H9 (cell line): ENCODE measurements around the gene BCAP29. TPM values are rescaled to one million over a fixed set of nuclear protein-coding genes. Genes with fewer than 3 reads are reported as not detected.

Experiments
- DNase-seq: peaks from one replicate; pipeline ENCODE4 v3.0.0-alpha.2; 2017
- H2AFZ ChIP-seq: one replicate; pipeline ENCODE4 v1.6.1; 2013; ENCODE audit warnings: mild to moderate bottlenecking, low read length, control low read depth, moderate library complexity
- H2AK5ac ChIP-seq: 2 replicates; pipeline ENCODE4 v1.6.1; 2013; ENCODE audit warnings: low read length, control low read depth, mixed read lengths; ENCODE audit not compliant: insufficient read length
- H2BK120ac ChIP-seq: one replicate; pipeline ENCODE4 v1.6.1; 2013; ENCODE audit warnings: low read depth, mild to moderate bottlenecking, low read length, control low read depth, inconsistent platforms; ENCODE audit not compliant: poor library complexity, severe bottlenecking
- H2BK12ac ChIP-seq: 2 replicates; pipeline ENCODE4 v1.6.1; 2013; ENCODE audit warnings: low read length, control low read depth, mixed read lengths, low read depth; ENCODE audit not compliant: insufficient read length
- H2BK15ac ChIP-seq: 2 replicates; pipeline ENCODE4 v1.6.1; 2013; ENCODE audit warnings: low read depth, low read length, control low read depth
- H2BK20ac ChIP-seq: one replicate; pipeline ENCODE4 v1.6.1; 2013; ENCODE audit warnings: low read depth, mild to moderate bottlenecking, low read length, control low read depth, inconsistent platforms; ENCODE audit not compliant: poor library complexity, severe bottlenecking
- H2BK5ac ChIP-seq: 2 replicates; pipeline ENCODE4 v1.6.1; 2013; ENCODE audit warnings: low read length, control low read depth, mixed read lengths; ENCODE audit not compliant: insufficient read length
- H3K14ac ChIP-seq: 2 replicates; pipeline ENCODE4 v1.6.1; 2013; ENCODE audit warnings: low read length, control low read depth; ENCODE audit not compliant: insufficient read depth
- H3K18ac ChIP-seq: 2 replicates; pipeline ENCODE4 v1.6.1; 2013; ENCODE audit warnings: low read depth, mild to moderate bottlenecking, mixed read lengths, low read length, control low read depth; ENCODE audit not compliant: insufficient read length
- H3K23ac ChIP-seq: 2 replicates; pipeline ENCODE4 v1.6.1; 2013; ENCODE audit warnings: low read length, control low read depth, mixed read lengths, low read depth; ENCODE audit not compliant: insufficient read length
- H3K23me2 ChIP-seq: 2 replicates; pipeline ENCODE4 v1.6.1; 2013; ENCODE audit warnings: low read depth, mild to moderate bottlenecking, mixed read lengths, low read length, control low read depth; ENCODE audit not compliant: insufficient read length, poor library complexity, severe bottlenecking
- H3K27ac ChIP-seq: 2 replicates; pipeline ENCODE4 v1.5.1; 2013; ENCODE audit warnings: low read length, control low read depth, mixed read lengths, low read depth; ENCODE audit not compliant: insufficient read length
- H3K27me3 ChIP-seq: 2 replicates; pipeline ENCODE4 v1.6.1; 2013; ENCODE audit warnings: low read length, control low read depth, inconsistent platforms; ENCODE audit not compliant: insufficient read depth
- H3K4ac ChIP-seq: 2 replicates; pipeline ENCODE4 v1.6.1; 2013; ENCODE audit warnings: low read depth, mild to moderate bottlenecking, control low read depth, inconsistent platforms, low read length, moderate library complexity
- H3K4me1 ChIP-seq: 2 replicates; pipeline ENCODE4 v1.6.1; 2013; ENCODE audit warnings: low read length, control low read depth, inconsistent platforms; ENCODE audit not compliant: insufficient read depth
- H3K4me2 ChIP-seq: 2 replicates; pipeline ENCODE4 v1.6.1; 2013; ENCODE audit warnings: low read length, control low read depth, mixed read lengths; ENCODE audit not compliant: insufficient read length, insufficient read depth
- H3K56ac ChIP-seq: 2 replicates; pipeline ENCODE4 v1.6.1; 2013; ENCODE audit warnings: low read depth, mild to moderate bottlenecking, mixed read lengths, low read length, control low read depth; ENCODE audit not compliant: insufficient read length
- H3K79me1 ChIP-seq: 2 replicates; pipeline ENCODE4 v1.6.1; 2013; ENCODE audit warnings: low read depth, mild to moderate bottlenecking, moderate library complexity, low read length, control low read depth, inconsistent platforms; ENCODE audit not compliant: insufficient read depth, poor library complexity, severe bottlenecking
- H3K79me2 ChIP-seq: 2 replicates; pipeline ENCODE4 v1.6.1; 2013; ENCODE audit warnings: low read length, control low read depth, inconsistent platforms; ENCODE audit not compliant: insufficient read depth
- H3K9ac ChIP-seq: 2 replicates; pipeline ENCODE4 v1.6.1; 2013; ENCODE audit warnings: low read length, control low read depth, mixed read lengths; ENCODE audit not compliant: insufficient read length; ENCODE audit errors: extremely low read depth
- H3K9me3 ChIP-seq: one replicate; pipeline ENCODE4 v1.6.1; 2013; ENCODE audit warnings: low read depth, low read length, inconsistent platforms; ENCODE audit not compliant: control insufficient read depth
- H3T11ph ChIP-seq: one replicate; pipeline ENCODE4 v1.6.1; 2013; ENCODE audit warnings: mild to moderate bottlenecking, low read length, control low read depth, inconsistent platforms
- H4K20me1 ChIP-seq: one replicate; pipeline ENCODE4 v1.6.1; 2013; ENCODE audit not compliant: control insufficient read depth, insufficient read length, insufficient read depth
- H4K5ac ChIP-seq: 2 replicates; pipeline ENCODE4 v1.6.1; 2013; ENCODE audit warnings: low read depth, mild to moderate bottlenecking, mixed read lengths, low read length, control low read depth; ENCODE audit not compliant: insufficient read length
- H4K8ac ChIP-seq: replicated peaks from 2 replicates; pipeline ENCODE4 v1.6.1; 2013; ENCODE audit warnings: low read length, control low read depth, mixed read lengths, low read depth; ENCODE audit not compliant: insufficient read length
- H4K91ac ChIP-seq: 2 replicates; pipeline ENCODE4 v1.6.1; 2013; ENCODE audit warnings: low read depth, mild to moderate bottlenecking, moderate library complexity, mixed read lengths, low read length, control low read depth; ENCODE audit not compliant: insufficient read length
- H3K27ac Mint-ChIP-seq, 3 experiments: 2 replicates in 2 of 3; 3 replicates in 1 of 3; pipeline ENCODE4 v1.8.0; 2020 to 2021; ENCODE audit warnings: mixed read lengths in 3 of 3, mild to moderate bottlenecking in 1 of 3, moderate library complexity in 1 of 3
- H3K27me3 Mint-ChIP-seq: 2 replicates; pipeline ENCODE4 v1.8.0; 2021; ENCODE audit warnings: low read depth, mild to moderate bottlenecking, moderate library complexity, mixed read lengths
- H3K36me3 Mint-ChIP-seq, 3 experiments: 2 replicates in 2 of 3; 3 replicates in 1 of 3; pipeline ENCODE4 v1.8.0; 2020 to 2021; ENCODE audit warnings: low read depth in 3 of 3, mixed read lengths in 3 of 3; ENCODE audit not compliant: insufficient read depth in 1 of 3
- H3K4me1 Mint-ChIP-seq, 2 experiments: 2 replicates each; pipeline ENCODE4 v1.8.0; 2020; ENCODE audit warnings: mixed read lengths in 2 of 2
- H3K4me3 Mint-ChIP-seq, 2 experiments: 2 replicates in 1 of 2; 3 replicates in 1 of 2; pipeline ENCODE4 v1.8.0; 2020 to 2021; ENCODE audit warnings: mild to moderate bottlenecking in 2 of 2, mixed read lengths in 2 of 2, moderate library complexity in 1 of 2
- H3K9me3 Mint-ChIP-seq, 2 experiments: 2 replicates in 1 of 2; 3 replicates in 1 of 2; pipeline ENCODE4 v1.8.0; 2020; ENCODE audit warnings: mild to moderate bottlenecking in 2 of 2, mixed read lengths in 2 of 2, moderate library complexity in 1 of 2
- WGBS: extraction: QIAGEN DNeasy Blood & Tissue Kit; methylation state at CpG from one replicate; pipeline ENCODE4 v1.1.7; 2013; ENCODE audit warnings: missing lambda C conversion rate, low lambda C conversion rate, mixed read lengths; ENCODE audit not compliant: insufficient read length; ENCODE audit errors: extremely low coverage; 5-methylcytosine and 5-hydroxymethylcytosine counted together
- total RNA-seq: library from RNA; stranded (reverse); gene quantifications from 2 replicates; pipeline ENCODE4 v1.2.1, GENCODE V29; 2021
- TF ChIP-seq, protein P1 (sequence below): fragments of 200-600 bp; sonication (generic); conservative IDR thresholded peaks from 3 replicates; pipeline ENCODE4 v1.8.0; 2021; ENCODE audit warnings: antibody characterized with exemption, mild to moderate bottlenecking

The BCAP29 gene
- total RNA-seq, 1 experiment from 2014 or later = 30.6 TPM

GRCh38 chr7:107543338-107543993, 36.6 kb upstream of the BCAP29 start:
- H2BK15ac ChIP-seq = no peak overlapping the region
- no peak overlapping the region; the same call in 1 of the 2 replicates for H3K14ac ChIP-seq
- H3K18ac ChIP-seq = no peak overlapping the region
- H3K27ac ChIP-seq = no peak overlapping the region
- no peak overlapping the region for H4K8ac ChIP-seq
- no peak overlapping the region for H4K5ac ChIP-seq
- no peak overlapping the region for H2BK5ac ChIP-seq
- no peak overlapping the region for H3K56ac ChIP-seq
- H2BK12ac ChIP-seq = no peak overlapping the region
- Mint-ChIP-seq H3K27ac (peak overlapping the region in 2 of 3 experiments; percentile 42 to 55; a peak in 4 of 7 replicates), H3K4me1 (peaks cover under 1% of the 10 kb centered on the region in 2 experiments; a peak in 3 of 4 replicates), H3K36me3 (peaks cover 34 to 42% (median 37%) of the 10 kb centered on the region in 3 experiments), H3K27me3 (no peaks in the 10 kb centered on the region), H3K4me3 (no peak overlapping the region), H3K9me3 (peaks cover 9 to 14% of the 10 kb centered on the region in 2 experiments; a peak in 4 of 5 replicates)
- H3K4me1 ChIP-seq = no peaks in the 10 kb centered on the region
- H2AK5ac ChIP-seq = no peak overlapping the region
- no peaks in the 10 kb centered on the region for H3K23me2 ChIP-seq
- H2BK20ac ChIP-seq = no peak overlapping the region
- no peaks in the 10 kb centered on the region for H3K9me3 ChIP-seq
- H3K9ac ChIP-seq = no peak overlapping the region
- DNase-seq = no peak
- no peak overlapping the region for H3K23ac ChIP-seq
- no peaks in the 10 kb centered on the region for H4K20me1 ChIP-seq
- no peak overlapping the region for H3K4me2 ChIP-seq
- H3K27me3 ChIP-seq = no peaks in the 10 kb centered on the region
- H2AFZ ChIP-seq = no peak overlapping the region
- TF ChIP-seq, protein P1, sequence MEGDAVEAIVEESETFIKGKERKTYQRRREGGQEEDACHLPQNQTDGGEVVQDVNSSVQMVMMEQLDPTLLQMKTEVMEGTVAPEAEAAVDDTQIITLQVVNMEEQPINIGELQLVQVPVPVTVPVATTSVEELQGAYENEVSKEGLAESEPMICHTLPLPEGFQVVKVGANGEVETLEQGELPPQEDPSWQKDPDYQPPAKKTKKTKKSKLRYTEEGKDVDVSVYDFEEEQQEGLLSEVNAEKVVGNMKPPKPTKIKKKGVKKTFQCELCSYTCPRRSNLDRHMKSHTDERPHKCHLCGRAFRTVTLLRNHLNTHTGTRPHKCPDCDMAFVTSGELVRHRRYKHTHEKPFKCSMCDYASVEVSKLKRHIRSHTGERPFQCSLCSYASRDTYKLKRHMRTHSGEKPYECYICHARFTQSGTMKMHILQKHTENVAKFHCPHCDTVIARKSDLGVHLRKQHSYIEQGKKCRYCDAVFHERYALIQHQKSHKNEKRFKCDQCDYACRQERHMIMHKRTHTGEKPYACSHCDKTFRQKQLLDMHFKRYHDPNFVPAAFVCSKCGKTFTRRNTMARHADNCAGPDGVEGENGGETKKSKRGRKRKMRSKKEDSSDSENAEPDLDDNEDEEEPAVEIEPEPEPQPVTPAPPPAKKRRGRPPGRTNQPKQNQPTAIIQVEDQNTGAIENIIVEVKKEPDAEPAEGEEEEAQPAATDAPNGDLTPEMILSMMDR = no peak
- no peak overlapping the region for H3K4ac ChIP-seq
- H2BK120ac ChIP-seq = no peak overlapping the region
- no CpG with 5 or more reads among the region's 5 CpGs for WGBS
- H3K79me1 ChIP-seq = peaks cover 9% of the 10 kb centered on the region
- no peaks in the 10 kb centered on the region for H3K79me2 ChIP-seq
- H4K91ac ChIP-seq = no peak overlapping the region
- no peak overlapping the region for H3T11ph ChIP-seq
